Transverse colon (tissue), 4 donors: Measurements from ENCODE around the gene BPIFB4.

Experiments
- CTCF ChIP-seq, 5 experiments: fragments of 200-600 bp in 3 of 5; fragments of 450-650 bp in 2 of 5; sonication (generic) in 3 of 5; IDR thresholded peaks; 1 replicate in 2 of 5; 2 replicates in 3 of 5; pipeline ENCODE4 v1.5.1; 2016 to 2017; ENCODE audit warnings: antibody characterized with exemption in 5 of 5, inconsistent platforms in 3 of 5, mild to moderate bottlenecking in 2 of 5, moderate library complexity in 1 of 5
- POLR2A ChIP-seq: fragments of 450-650 bp; IDR thresholded peaks from one replicate; pipeline ENCODE4 v1.6.1; 2016; ENCODE audit warnings: antibody characterized with exemption, mild to moderate bottlenecking, moderate library complexity
- POLR2AphosphoS5 ChIP-seq, 3 donors: sonication (generic); formaldehyde crosslinking; IDR thresholded peaks; one replicate each; pipeline ENCODE4 v1.6.1; 2016; ENCODE audit warnings: antibody characterized with exemption in 3 of 3

- TF ChIP-seq POLR2A = no peak
- TF ChIP-seq POLR2AphosphoS5 (IDR thresholded peaks at IDR 0.05) = no peak
- TF ChIP-seq CTCF (IDR thresholded peaks at IDR 0.05) = no peak
Measured at GRCh38 chr20:33147299-33147698, 67.9 kb downstream of the BPIFB4 start.
